T-cell (primary cell): ENCODE data around the gene MYCL. TPM values are rescaled to one million over a fixed set of nuclear protein-coding genes. Genes with fewer than 3 reads are reported as not detected.

Experiments
- ATAC-seq, 4 experiments: fragments of 200-7000 bp in 3 of 4; fragments of 150-1000 bp in 1 of 4; cut with Tn5 transposase; replicated peaks in 1 of 4; 1 replicate in 3 of 4; 2 replicates in 1 of 4; pipeline ENCODE4 v1.10.0; 2021; ENCODE audit warnings: moderate library complexity in 3 of 4, mild to moderate bottlenecking in 2 of 4, moderate number of reproducible peaks in 1 of 4
- CTCF ChIA-PET, 2 donors: fragments of 300-600 bp; sonication (Branson Sonifier 250); formaldehyde crosslinking; loops; one replicate each; lab custom pipeline; 2022; ENCODE audit warnings: antibody characterized with exemption in 2 of 2; lab: Charles Lee
- POLR2A ChIA-PET, 2 donors: fragments of 300-600 bp; sonication (Branson Sonifier 250); formaldehyde crosslinking; loops; one replicate each; lab custom pipeline; 2022; ENCODE audit warnings: antibody characterized with exemption in 2 of 2; lab: Charles Lee
- DNase-seq, 35 experiments: peaks; one replicate each; pipeline versions ENCODE4 v3.0.0 to v3.0.0-alpha.2; 2013 to 2023
- H3K27ac ChIP-seq: one replicate; pipeline ENCODE4 v1.5.1; 2013; ENCODE audit warnings: low read length
- H3K27me3 ChIP-seq, 2 experiments: replicated peaks in 1 of 2; 1 replicate in 1 of 2; 2 replicates in 1 of 2; pipeline versions ENCODE4 v1.6.1 to v1.7.0; 2013; ENCODE audit warnings: low read length in 1 of 2, mixed read lengths in 1 of 2; ENCODE audit not compliant: control insufficient read depth in 2 of 2, insufficient read depth in 2 of 2; ENCODE audit errors: extremely low read depth in 1 of 2
- H3K36me3 ChIP-seq, 2 donors: 1 replicate in 1 of 2; 2 replicates in 1 of 2; pipeline versions ENCODE4 v1.6.1 to v1.7.0; 2013; ENCODE audit warnings: low read length in 1 of 2; ENCODE audit not compliant: control insufficient read depth in 2 of 2, insufficient read depth in 1 of 2; ENCODE audit errors: extremely low read depth in 1 of 2
- H3K4me1 ChIP-seq, 2 experiments: 1 replicate in 1 of 2; 2 replicates in 1 of 2; pipeline versions ENCODE4 v1.6.1 to v1.7.0; 2013; ENCODE audit warnings: low read length in 2 of 2, mixed read lengths in 1 of 2; ENCODE audit not compliant: insufficient read depth in 2 of 2, control insufficient read depth in 1 of 2; ENCODE audit errors: extremely low read depth in 1 of 2
- H3K4me3 ChIP-seq, 2 donors: 1 replicate in 1 of 2; 2 replicates in 1 of 2; pipeline versions ENCODE4 v1.5.1 to v1.7.0; 2013; ENCODE audit warnings: mild to moderate bottlenecking in 2 of 2, low read length in 1 of 2, moderate library complexity in 1 of 2; ENCODE audit not compliant: control insufficient read depth in 1 of 2; ENCODE audit errors: extremely low read depth in 1 of 2
- H3K9me3 ChIP-seq: 2 replicates; pipeline ENCODE4 v1.7.0; 2013
- H3K27ac Mint-ChIP-seq, 2 donors: one replicate each; pipeline ENCODE4 v1.8.0; 2020 to 2021; ENCODE audit warnings: mild to moderate bottlenecking in 2 of 2, mixed read lengths in 2 of 2
- H3K27me3 Mint-ChIP-seq, 2 donors: one replicate each; pipeline ENCODE4 v1.8.0; 2021 to 2022; ENCODE audit warnings: mixed read lengths in 2 of 2
- H3K36me3 Mint-ChIP-seq: one replicate; pipeline ENCODE4 v1.8.0; 2021; ENCODE audit warnings: mixed read lengths
- H3K4me1 Mint-ChIP-seq, 3 donors: one replicate each; pipeline ENCODE4 v1.8.0; 2020 to 2022; ENCODE audit warnings: mixed read lengths in 3 of 3, mild to moderate bottlenecking in 1 of 3
- H3K4me3 Mint-ChIP-seq, 3 donors: one replicate each; pipeline ENCODE4 v1.8.0; 2020 to 2022; ENCODE audit warnings: mild to moderate bottlenecking in 3 of 3, mixed read lengths in 3 of 3, moderate library complexity in 3 of 3
- H3K9me3 Mint-ChIP-seq, 3 donors: one replicate each; pipeline ENCODE4 v1.8.0; 2020 to 2022; ENCODE audit warnings: mixed read lengths in 3 of 3
- WGBS: methylation state at CpG from one replicate; pipeline ENCODE4 v1.1.5; 2013; ENCODE audit warnings: missing lambda C conversion rate; ENCODE audit not compliant: insufficient coverage; 5-methylcytosine and 5-hydroxymethylcytosine counted together
- total RNA-seq, 35 experiments: library from RNA in 6 of 35; stranded (reverse) in 6 of 35; fragments of 120-200 nt in 1 of 35; gene quantifications; one replicate each; pipeline versions ENCODE4 v1.2.1 to v1.2.4 and lab custom pipeline; 2013 to 2026

Gene MYCL
- total RNA-seq, 5 donors from 2014 or later (not counting 1 experiment from before 2014, with no cell fraction given), result 0.13 to 0.38 (median 0.22) TPM

- peak in 1 of 35 experiments; percentile 23 for DNase-seq
- H3K4me1 Mint-ChIP-seq, result no peaks in the 10 kb centered on the region
Observed at GRCh38 chr1:39933956-39934941, 32.5 kb upstream of the MYCL start.

GRCh38 chr1:39928809-39929587, 27.3 kb upstream of the MYCL start:
- no peak overlapping the region for H3K4me3 ChIP-seq
- H3K9me3 ChIP-seq, result no peaks in the 10 kb centered on the region
- Mint-ChIP-seq H3K4me1 (no peaks in the 10 kb centered on the region), H3K36me3 (no peaks in the 10 kb centered on the region), H3K27ac (no peak overlapping the region), H3K27me3 (peaks cover 0 to 6% of the 10 kb centered on the region in 2 donors), H3K9me3 (no peaks in the 10 kb centered on the region), H3K4me3 (no peak overlapping the region)
- no peaks in the 10 kb centered on the region for H3K36me3 ChIP-seq
- DNase-seq (no peak), ATAC-seq (no peak)
- WGBS, result 81% methylated on average over 3 of the region's 7 CpGs
- H3K27ac ChIP-seq, result no peak overlapping the region
- ChIA-PET CTCF (interaction anchor here in 1 of 2 donors (0.7 kb wide), 1 partner anchor 9 kb away, joined by 4 read pairs; no protein-coding TSS in a partner anchor), POLR2A (no interaction called here)
- H3K4me1 ChIP-seq, result no peaks in the 10 kb centered on the region
- no peaks in the 10 kb centered on the region for H3K27me3 ChIP-seq

More at GRCh38 chr1:39933956-39934941, 32.5 kb upstream of the MYCL start:
- no peak overlapping the region for H3K4me3 Mint-ChIP-seq
- no peaks in the 10 kb centered on the region for H3K9me3 Mint-ChIP-seq
- Histone ChIP-seq H3K27ac (no peak overlapping the region), H3K36me3 (no peaks in the 10 kb centered on the region), H3K4me3 (no peak overlapping the region), H3K27me3 (no peaks in the 10 kb centered on the region), H3K9me3 (no peaks in the 10 kb centered on the region), H3K4me1 (no peaks in the 10 kb centered on the region)
- peaks cover 0 to 6% of the 10 kb centered on the region in 2 donors for H3K27me3 Mint-ChIP-seq
- POLR2A ChIA-PET, result no interaction called here
- H3K36me3 Mint-ChIP-seq, result no peaks in the 10 kb centered on the region
- no peak for ATAC-seq
- 72% methylated on average over 5 of the region's 12 CpGs for WGBS
- CTCF ChIA-PET, result no interaction called here
- no peak overlapping the region for H3K27ac Mint-ChIP-seq

- no peaks in the 10 kb centered on the region for H3K9me3 ChIP-seq
- H3K4me3 ChIP-seq, result no peak overlapping the region
- H3K36me3 ChIP-seq, result no peaks in the 10 kb centered on the region
- CTCF ChIA-PET, result no interaction called here
- peaks cover 0 to under 1% of the 10 kb centered on the region in 2 experiments for H3K27me3 ChIP-seq
- 88% methylated on average over 3 of the region's 3 CpGs for WGBS
- no peak for DNase-seq
- ATAC-seq, result no peak
- Mint-ChIP-seq H3K9me3 (no peaks in the 10 kb centered on the region), H3K4me3 (no peak overlapping the region), H3K4me1 (no peaks in the 10 kb centered on the region), H3K27ac (no peak overlapping the region), H3K36me3 (no peaks in the 10 kb centered on the region), H3K27me3 (peaks cover 0 to 6% of the 10 kb centered on the region in 2 donors)
- POLR2A ChIA-PET, result no interaction called here
- no peak overlapping the region for H3K27ac ChIP-seq
- no peaks in the 10 kb centered on the region for H3K4me1 ChIP-seq
Observed at GRCh38 chr1:39927538-39927937, 25.8 kb upstream of the MYCL start.

GRCh38 chr1:39926820-39927219, 25.1 kb upstream of the MYCL start:
- ChIA-PET CTCF (interaction anchor here (0.6 to 0.8 kb wide), 2 partner anchors 29 to 47 kb away, joined by 3 read pairs; no protein-coding TSS in a partner anchor), POLR2A (interaction anchor here in 1 of 2 donors (0.6 kb wide), 1 partner anchor 136 kb away, joined by 5 read pairs; no protein-coding TSS in a partner anchor)
- H3K9me3 Mint-ChIP-seq, result no peaks in the 10 kb centered on the region
- 45% methylated on average over 1 of the region's 6 CpGs for WGBS
- Histone ChIP-seq H3K4me3 (no peak overlapping the region), H3K27me3 (peaks cover 0 to 7% of the 10 kb centered on the region in 2 experiments), H3K27ac (no peak overlapping the region), H3K9me3 (no peaks in the 10 kb centered on the region), H3K36me3 (no peaks in the 10 kb centered on the region), H3K4me1 (no peaks in the 10 kb centered on the region)
- H3K27ac Mint-ChIP-seq, result no peak overlapping the region
- peaks cover 0 to 3% of the 10 kb centered on the region in 2 donors for H3K27me3 Mint-ChIP-seq
- H3K4me3 Mint-ChIP-seq, result no peak overlapping the region
- H3K36me3 Mint-ChIP-seq, result no peaks in the 10 kb centered on the region
- H3K4me1 Mint-ChIP-seq, result no peaks in the 10 kb centered on the region
- DNase-seq (no peak), ATAC-seq (no peak)

GRCh38 chr1:39926343-39926793, 24.7 kb upstream of the MYCL start:
- no peaks in the 10 kb centered on the region for H3K9me3 Mint-ChIP-seq
- H3K4me3 Mint-ChIP-seq, result no peak overlapping the region
- H3K27me3 Mint-ChIP-seq, result no peaks in the 10 kb centered on the region
- ATAC-seq (no peak), DNase-seq (no peak)
- Histone ChIP-seq H3K27ac (no peak overlapping the region), H3K36me3 (no peaks in the 10 kb centered on the region), H3K4me3 (no peak overlapping the region), H3K4me1 (no peaks in the 10 kb centered on the region), H3K9me3 (no peaks in the 10 kb centered on the region), H3K27me3 (peaks cover 0 to 9% of the 10 kb centered on the region in 2 experiments)
- no peaks in the 10 kb centered on the region for H3K36me3 Mint-ChIP-seq
- H3K27ac Mint-ChIP-seq, result no peak overlapping the region
- 79% methylated on average over 5 of the region's 6 CpGs for WGBS
- CTCF ChIA-PET, result interaction anchor here (0.6 to 0.8 kb wide), 2 partner anchors 29 to 47 kb away, joined by 3 read pairs; no protein-coding TSS in a partner anchor
- POLR2A ChIA-PET, result interaction anchor here in 1 of 2 donors (0.6 kb wide), 1 partner anchor 136 kb away, joined by 5 read pairs; no protein-coding TSS in a partner anchor
- H3K4me1 Mint-ChIP-seq, result no peaks in the 10 kb centered on the region
